Activated naive CD4-positive, alpha-beta T cell treated with anti-CD3 and anti-CD28 coated beads, Interleukin-2, amount 50 U/mL, for 16 hours (primary cell): Measurements from ENCODE around the gene IRF4.

Source experiments
- DNase-seq: peaks from one replicate; pipeline ENCODE4 v3.0.0-alpha.2; 2020

The IRF4 gene

DNA sequence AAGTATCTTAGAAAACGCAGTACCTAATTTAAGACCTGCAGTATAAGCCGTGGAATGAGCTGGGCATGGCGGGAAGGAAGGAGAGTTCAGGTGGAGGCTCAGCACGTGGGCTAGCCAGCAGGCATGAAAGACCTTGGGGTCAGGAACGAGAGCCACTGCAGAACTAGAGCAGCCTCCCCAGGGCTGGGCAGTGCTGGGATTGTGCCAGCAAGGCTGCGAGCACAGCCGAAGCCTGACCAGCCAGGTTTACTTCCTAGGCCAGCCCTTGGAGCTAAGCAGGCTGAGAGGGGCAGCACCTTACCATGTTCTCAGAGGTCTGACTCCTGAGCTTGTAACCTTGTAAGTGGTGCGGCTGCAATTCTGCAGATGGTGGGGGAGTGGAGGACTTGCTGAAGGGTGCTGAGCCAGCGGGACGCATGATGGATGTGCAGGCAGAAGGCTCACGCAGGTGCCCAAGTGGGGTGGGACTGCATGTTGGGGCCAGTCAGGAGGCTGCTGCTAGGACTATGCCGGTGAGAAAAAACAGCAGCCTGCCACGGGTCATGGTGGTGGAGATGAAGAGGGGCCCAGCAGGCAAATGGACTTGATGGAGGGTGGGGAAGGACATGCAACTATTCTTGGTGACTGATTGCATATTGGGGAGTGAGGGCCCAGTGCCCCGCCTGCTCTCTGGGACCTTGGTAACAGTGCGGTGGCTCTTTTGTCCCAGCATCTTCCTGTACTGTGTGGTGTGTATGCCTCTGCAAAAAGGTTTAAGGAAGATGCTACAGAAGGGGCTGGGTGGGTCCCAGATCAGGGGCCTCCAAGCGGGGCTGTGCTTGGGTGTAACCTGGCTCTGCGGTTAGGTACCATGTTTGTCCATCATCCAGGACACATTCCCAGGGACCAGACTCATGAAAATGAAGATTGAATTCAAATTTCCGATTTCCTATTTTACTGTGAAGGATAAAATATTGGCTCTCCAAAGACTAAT is 37.6 kb upstream of the IRF4 start:
- no peak for DNase-seq

DNA sequence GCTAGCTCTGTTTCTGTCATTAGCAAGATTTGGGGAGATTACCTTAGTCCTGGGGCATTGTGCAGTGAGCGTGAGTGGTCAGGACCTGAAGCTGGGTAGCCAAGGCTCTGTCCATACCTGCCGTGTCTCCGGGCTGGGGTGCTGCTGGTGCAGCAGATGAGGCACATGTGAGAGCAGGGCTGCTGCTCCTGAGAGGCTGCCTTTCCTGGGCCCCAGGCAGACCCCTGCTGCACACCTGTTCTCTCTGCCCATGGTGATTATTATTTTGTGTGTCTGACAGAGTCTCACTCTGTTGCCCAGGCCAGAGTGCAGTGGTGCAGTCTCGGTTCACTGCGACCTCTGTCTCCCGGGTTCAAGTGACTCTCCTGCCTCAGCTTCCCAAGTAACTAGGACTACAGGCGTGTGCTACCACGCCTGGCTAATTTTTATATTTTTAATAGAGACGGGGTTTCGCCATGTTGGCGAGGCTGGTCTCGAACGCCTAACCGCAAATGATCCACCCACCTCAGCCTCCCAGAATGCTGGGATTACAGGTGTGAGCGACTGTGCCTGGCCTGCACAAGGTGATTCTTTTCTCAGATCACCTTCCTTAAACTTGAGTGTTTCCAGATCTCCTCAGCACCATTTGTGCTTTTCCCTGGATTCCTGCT is 36.8 kb upstream of the IRF4 start:
- DNase-seq: no peak

DNA sequence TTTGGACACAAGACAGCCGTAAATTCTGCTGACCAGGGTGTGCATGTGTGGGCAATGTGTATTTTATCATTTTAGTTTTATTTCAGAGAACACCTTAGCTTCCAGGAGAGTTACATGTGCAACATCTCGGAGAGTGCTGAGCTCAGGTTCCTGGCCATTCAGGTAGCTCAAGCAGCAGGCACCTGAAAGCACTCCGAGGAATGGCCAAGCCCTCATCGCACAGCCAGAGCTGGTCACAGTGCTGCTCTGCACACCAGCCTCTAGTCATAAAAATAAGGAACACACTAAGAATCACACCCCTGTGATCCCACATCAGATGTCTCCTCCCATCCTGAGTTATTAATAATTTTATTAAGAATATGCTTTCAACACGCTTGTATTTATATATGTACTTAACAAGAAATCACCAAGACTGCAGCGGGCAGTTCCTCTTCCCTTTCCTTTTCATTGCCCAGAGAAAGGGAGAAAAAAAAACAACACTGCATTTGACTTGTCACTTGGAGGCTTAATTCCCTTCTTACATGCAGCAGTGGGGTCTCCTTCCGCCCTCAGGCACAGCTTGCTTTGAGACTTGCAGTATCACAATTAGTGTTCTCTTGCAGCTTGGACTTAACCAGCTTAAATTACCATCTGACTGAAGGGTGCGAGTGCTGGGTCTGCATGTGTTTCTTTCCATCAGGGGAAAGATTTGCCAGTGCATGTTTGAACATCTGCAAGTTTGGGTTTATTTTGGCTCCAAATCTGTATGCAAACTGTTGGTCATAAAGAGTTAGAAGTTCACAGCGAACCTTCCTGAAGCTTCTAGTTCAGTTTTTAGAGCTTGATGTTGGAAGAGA is 36.0 kb upstream of the IRF4 start:
- no peak for DNase-seq

DNA sequence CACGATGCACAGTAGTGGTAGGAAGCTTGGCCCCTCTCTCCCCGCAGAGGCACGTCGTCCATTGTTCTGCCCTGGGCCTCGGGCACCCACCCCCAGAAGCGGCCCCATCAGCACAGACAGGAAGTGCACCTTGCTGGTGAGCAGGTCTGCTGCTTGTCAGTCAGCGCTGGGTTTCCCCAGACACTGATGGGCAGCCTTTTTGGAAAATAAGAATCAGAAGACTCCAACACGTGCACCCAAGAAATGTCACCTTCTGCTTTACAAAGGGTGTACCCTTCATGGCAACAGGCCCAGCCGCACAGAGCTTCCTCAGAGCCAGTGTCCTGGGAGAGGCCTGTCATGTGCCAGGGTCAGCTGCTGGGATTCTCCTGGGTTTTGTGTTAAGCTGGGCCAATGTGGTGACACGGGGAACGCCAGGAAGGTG is 34.7 kb upstream of the IRF4 start:
- DNase-seq: no peak

DNA sequence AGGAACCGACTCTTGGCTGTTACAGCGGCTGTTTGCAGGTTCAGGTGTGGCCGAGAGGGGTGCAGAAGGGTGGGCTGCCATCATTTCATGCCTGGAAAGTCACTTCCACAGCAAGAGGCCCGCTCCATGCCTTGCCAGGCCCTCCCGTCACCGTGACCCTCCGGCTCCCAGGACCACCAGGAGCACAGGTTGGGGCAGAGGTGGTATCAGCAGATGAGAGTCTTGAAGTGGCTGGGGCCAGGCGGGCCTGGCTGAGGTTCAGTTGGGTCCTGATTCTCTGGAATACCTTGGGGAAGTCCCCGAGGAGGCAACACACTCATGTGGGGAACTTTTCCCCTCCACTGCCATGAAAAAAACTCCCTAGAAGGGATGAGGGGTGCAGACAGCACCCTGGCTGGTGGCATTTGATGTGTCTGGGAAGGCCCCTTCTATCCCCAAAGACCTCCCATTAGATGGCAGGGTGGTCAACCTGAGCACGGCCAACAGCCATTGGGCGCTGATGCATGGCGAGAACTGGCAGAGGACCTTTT is 34.2 kb upstream of the IRF4 start:
- DNase-seq: no peak

DNA sequence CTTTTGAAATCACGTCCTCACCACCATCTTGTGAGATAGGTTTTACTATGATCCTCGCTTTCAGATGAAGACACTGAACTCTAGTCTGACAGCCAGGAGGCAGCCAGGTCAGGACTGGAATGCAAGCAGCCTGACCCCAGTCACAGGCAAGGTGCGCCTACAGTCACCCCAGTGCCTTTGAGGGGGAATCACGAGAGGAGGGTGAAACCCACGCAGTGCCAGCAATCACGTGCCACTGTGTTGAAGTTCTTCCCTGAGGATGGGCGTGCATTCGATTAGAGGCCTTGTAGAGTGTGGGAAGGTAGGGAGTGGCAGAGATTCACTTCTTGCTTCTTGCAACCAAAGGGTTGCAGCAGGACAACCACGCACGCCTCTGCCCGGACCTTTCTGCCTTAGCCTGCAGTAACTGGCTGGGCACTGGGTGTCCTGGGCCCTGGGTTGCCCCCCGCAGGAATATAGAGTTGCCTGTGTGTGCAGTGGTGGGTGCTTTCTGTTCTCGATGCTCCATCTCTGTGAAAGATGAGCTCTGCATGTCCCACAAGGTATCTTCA is 33.7 kb upstream of the IRF4 start:
- no peak for DNase-seq

DNA sequence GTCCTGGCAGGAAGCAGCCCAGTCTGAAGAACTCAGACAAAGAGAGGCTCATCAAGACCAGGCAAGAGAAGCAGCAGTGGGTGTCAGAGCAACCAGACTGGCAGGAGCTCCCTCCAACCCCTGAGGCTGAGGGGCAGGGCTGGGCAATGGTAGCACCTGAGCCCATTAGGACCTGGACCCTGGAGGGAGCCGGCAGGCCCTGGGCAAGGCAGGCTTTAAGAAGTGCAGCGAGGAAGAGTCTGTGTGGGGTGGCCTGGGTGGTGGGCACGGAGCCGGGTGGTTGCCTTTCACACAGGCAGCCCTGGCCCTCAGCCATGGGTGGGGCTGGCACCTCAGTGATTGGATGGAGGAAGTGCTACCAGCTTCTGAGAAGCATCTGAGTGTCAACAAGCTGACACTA is 33.1 kb upstream of the IRF4 start:
- no peak for DNase-seq

DNA sequence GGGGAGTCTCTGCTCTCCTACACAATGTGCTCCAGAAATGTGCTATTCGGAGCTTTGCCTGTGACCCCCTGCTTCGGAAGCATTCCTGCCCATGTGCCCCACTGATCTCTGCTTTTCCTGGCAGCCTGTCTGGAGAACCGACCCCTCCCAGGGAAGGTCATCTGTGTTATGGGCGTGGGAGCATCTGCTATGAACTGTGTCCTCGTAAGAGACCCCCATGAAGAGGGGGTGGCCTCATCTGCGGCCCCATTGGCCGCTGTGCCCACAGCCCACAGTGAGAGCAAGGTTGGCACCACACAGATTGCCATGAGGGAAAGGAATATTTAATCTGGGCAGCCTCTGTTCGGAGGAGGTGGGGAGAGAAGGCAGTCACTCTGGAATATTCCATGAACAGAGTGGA is 32.7 kb upstream of the IRF4 start:
- no peak for DNase-seq

DNA sequence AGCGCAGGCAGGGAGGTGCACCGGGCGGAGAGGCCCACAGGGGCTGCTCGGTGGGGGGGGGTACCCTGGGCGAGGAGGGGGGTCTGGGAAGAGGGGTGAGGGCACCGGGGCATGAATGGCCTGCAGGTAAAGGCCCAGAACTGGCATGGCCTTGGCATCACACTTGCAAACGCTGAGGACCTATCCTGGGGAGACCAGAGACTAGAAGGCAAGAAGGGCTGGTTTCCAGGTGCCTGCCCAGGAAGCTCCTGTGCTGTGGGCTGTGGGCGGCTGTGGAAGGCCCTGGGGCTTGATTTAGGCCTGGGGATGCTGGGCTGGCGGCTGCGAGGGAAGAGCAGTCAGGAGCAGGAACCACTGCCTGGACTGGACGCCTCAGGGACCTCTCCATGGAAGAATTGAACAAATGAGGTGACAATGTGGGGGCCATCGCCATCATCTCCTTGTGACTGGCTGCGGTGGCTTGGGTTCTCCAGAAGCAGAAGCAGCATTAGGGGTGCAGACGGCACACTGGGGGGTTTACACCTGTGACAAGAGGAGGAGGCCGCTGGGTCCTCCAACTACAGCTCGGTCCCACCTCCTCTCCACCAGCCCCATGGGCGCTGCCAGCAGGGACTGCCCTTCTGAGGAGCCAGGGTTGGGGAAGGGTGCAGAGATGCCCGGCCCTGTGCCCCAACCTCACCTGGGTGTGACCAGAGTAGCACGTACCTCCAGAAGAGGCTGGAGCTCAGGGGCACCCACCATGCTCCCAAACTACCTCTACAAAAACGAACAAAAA is 32.1 kb upstream of the IRF4 start:
- DNase-seq: no peak

DNA sequence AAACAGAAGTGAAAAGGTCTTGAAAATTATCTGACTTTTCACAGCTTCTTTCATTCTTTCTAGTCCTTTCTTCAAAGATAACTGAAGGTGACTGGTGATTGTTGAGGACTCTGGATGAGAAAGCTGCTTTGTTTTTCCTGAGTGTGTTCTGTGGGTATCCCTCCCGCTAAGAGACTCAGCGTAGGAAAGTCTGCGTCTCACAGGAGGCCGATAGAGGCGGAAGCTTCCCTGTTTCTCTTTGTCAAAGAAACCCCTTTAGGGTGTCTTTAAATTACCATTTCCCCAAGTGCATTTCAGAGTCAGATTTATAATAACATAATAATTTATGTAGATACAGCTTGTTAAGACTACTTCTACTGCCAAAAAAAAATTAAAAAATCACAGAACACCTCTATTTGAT is 31.2 kb upstream of the IRF4 start:
- no peak for DNase-seq

DNA sequence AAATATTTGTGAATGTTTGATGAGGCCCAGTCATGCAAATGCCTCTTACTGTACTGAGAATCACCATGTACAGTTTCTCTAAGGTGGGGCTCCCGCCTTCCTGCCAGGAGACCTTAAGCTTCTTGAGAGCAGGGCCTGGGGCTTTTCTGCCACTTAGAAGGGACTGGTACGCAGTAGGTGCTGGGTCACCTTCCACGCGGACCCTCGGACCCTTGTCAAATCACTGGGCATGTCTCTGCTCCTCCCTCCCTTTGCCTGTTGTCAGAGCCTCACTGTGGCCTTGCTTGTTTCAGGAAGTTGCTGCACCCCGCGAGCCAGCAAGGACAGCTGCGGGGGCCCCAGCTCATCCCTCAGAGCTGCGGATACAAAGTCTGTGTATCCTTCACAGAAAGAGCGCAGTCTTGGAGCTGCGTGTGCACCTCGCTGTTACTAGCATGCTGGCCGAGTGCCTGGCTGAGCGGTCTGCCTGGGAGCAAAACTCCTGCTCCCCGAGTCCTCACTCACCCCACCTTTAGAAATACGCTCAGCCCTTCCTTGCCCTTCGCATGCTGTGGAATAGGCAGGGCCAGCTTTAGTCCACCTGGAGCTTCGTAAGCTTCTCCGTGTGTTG is 30.7 kb upstream of the IRF4 start:
- no peak for DNase-seq

DNA sequence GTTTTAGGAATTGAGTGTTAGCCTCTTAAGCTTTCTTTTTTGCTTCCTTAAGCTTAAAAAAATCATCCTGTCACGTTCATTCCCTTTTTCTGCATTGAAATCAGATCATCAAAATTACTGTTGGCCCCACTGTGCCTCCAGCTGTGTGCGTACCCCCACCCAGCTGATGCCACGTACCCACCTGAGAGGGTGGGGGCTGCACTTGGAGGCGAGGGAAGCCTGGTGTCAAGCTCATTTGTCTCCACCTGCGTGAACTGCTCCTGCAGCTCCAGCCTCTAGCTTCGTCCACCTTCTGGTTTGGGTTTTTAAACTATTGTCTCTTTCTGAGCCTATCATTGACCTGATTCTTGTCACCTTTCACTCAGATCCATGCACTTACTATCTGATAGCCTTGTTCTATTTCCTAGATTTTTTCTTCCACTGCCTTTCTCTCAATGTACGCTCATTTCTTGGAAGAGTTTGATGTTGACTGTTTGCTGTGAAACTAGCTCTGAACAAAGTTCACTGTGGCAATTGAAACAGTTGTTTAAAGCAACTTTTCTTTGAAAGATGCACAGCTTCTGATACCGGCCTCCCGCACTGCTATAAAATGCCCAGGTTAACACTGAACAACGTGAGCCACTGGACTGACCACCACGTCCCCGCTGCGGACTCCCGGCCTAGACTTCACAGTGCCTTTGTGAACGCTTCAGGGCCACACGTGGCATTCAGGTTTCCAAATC is 30.0 kb upstream of the IRF4 start:
- DNase-seq: no peak

DNA sequence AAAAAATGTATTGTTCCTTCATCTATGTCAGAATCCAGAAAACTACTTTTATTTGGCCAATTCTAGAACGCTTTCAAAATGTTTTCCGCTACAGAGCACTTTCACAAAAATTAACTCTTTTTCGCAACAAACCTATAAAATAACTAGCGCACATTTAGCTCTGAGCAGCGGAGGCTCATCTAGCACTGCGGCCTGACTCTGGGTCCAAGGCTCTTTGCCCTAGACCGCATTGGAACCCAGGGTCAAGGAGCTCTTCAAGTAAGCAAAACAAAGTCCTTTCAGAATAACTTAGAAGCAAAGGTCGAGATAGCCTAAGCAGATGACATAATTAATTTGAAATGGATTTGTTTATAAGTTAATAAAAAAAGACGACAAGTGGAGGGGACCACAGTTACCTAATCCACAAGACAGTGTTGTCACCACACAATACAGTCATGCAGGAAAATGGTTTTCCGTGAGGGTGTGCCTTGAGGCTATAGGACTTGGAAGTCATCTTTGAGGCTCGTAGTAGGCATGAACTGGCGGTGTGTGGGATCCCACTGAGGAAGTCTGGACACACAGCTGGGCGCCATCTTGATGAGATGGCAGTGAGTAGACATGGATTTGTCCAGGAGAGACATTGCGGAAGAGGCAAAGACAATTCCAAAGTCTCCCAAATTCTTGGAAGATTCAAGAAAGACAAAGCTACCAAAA is 29.2 kb upstream of the IRF4 start:
- DNase-seq: no peak

DNA sequence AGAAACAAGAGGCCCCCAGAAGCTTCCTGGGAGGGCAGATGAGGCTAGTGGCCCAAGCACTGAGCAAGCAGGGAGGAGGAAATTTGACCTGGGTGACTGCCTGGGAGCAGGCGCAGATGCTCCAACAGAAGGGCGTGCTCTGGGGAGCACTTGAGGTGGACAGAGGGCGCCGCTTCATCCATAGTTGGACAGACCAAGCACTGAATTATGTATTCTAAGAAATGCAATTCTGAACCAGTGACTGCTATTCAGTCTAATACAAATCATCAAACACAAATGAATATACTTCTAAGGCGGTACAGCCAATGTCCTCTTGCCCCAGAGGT is 28.7 kb upstream of the IRF4 start:
- DNase-seq: no peak

DNA sequence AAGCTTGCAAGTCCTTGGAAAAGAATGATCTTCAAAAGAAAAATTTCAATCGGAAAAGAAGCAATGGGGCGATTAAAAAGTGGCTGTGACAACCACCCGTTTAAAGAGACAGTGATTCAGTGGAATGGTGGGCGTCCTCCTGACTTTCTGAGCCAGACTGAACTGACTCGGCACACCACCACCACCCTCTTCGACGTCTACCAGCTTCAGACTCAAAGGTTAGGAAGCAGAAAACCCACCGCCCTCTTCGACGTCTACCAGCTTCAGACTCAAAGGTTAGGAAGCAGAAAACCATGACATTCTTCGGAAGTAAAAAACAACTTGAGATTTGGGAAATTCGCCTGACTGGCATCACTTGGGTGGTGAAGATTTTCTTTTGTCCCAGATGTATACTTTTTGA is 28.3 kb upstream of the IRF4 start:
- DNase-seq: no peak

DNA sequence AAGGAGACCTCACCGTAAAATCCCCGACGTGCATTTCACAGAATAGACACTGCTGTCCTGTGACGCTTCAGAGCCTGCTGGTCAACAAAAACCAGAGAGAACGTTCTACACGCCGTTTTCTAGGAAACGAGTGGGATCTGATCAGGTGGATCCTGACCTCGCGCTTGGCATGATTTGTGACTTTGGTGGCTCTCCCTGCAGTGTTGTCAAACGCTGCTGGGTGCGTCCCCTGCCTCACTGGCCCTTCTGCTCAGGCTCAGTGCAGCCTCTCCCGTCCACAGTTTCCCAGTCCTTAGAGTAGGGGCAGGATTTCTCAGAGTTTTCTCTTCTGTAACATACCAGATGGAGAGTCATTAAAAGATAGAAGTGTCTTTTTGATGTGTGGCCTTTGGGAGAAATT is 27.6 kb upstream of the IRF4 start:
- no peak for DNase-seq

DNA sequence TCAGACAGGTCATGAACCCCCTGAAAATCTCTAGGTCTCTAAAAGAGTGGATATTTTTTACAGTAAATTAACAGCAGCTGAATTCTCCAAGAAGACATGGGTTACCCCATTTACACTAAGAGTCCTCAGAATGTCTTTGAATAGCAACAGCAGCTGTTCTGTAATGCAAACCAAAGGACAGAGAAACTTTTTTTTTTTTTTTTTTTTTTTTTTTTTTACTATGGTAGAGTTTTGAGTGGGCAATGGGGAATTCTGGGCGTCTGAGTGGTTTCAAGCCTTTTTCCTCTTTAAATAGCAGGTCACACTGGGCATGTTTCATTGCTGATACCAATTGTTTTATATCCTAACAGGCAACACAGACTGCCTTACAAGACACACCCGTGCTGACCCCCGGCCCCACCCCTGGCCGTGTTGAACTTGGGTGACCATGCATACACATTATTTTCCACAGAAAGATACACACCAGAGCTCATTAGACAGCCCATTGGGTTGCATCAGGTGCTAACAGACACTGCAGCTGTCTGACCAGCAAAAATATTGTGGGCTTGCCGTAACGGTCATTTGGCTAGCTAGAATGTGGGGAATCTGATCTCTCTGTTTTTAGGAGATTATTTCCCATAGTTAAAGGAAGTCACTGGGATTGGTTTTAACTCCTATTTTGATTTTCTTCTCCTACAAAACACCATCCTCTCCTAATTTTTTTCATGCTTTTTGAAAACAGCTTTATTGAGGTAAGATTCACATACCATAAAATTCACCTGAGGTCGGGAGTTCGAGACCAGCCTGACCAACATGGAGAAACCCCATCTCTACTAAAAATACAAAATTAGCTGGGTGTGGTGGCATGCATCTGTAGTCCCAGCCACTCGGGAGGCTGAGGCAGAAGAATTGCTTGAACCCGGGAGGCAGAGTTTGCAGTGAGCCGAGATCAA is 26.7 kb upstream of the IRF4 start:
- no peak for DNase-seq

DNA sequence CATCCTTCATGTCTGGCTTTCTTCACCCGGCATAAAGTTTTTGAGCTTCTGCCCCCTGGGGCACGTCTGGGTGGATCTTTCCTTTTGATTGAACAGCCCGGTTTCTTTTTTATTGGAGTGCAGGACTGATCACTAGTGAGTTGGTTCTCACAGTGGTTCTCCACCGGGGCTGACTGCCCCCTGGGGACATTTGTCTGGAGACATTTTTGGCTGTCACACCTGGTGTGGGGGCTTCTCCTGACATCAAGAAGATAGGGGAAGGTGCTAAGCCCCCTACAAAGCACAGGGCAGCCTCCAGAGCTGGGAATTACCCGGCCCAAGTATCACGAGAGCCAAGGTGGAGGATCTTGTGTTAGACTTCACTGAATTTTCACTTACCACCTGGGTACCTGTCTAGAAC is 25.7 kb upstream of the IRF4 start:
- no peak for DNase-seq
